Neural cell (in vitro differentiated cells): Measurements from ENCODE around the gene CNR2. TPM values are rescaled to one million over a fixed set of nuclear protein-coding genes. Genes with fewer than 3 reads are reported as not detected.

Experiments used
- H2AFZ ChIP-seq: fragments of 200-600, 300-800 bp; sonication (generic), shearing (Covaris generic); 2 replicates; pipeline ENCODE4 v1.6.0; 2014; ENCODE audit warnings: low read depth, mild to moderate bottlenecking, antibody characterized with exemption, low read length, moderate library complexity
- H3F3A ChIP-seq: fragments of 200-600 bp; shearing (Covaris generic); 2 replicates; pipeline ENCODE4 v1.6.1; 2016; ENCODE audit warnings: mild to moderate bottlenecking, moderate library complexity, mixed read lengths, antibody characterized with exemption, low read length; ENCODE audit not compliant: insufficient read depth, poor library complexity, severe bottlenecking
- H3K27ac ChIP-seq: fragments of 200-600, 300-800 bp; sonication (generic), shearing (Covaris generic); 2 replicates; pipeline ENCODE4 v1.5.1; 2014; ENCODE audit warnings: mild to moderate bottlenecking, low read length, moderate library complexity
- H3K27me3 ChIP-seq: fragments of 300-800, 200-600 bp; sonication (generic), shearing (Covaris generic); 2 replicates; pipeline ENCODE4 v1.6.0; 2014; ENCODE audit warnings: mild to moderate bottlenecking, low read depth, low read length, moderate library complexity; ENCODE audit not compliant: insufficient read depth
- H3K36me3 ChIP-seq: fragments of 300-800, 200-600 bp; sonication (generic), shearing (Covaris generic); 2 replicates; pipeline ENCODE4 v1.5.1; 2014; ENCODE audit warnings: mild to moderate bottlenecking, antibody characterized with exemption, low read length, moderate library complexity; ENCODE audit not compliant: insufficient read depth
- H3K4me2 ChIP-seq: fragments of 300-800, 200-600 bp; sonication (generic), shearing (Covaris generic); 2 replicates; pipeline ENCODE4 v1.6.0; 2014; ENCODE audit warnings: mild to moderate bottlenecking, low read length
- H3K4me3 ChIP-seq: fragments of 300-800, 200-600 bp; sonication (generic), shearing (Covaris generic); 2 replicates; pipeline ENCODE4 v1.5.1; 2014; ENCODE audit warnings: mild to moderate bottlenecking, low read length, moderate library complexity
- H3K79me2 ChIP-seq: fragments of 200-600 bp; shearing (Covaris generic); replicated peaks from 2 replicates; pipeline ENCODE4 v1.6.0; 2014; ENCODE audit warnings: mild to moderate bottlenecking, low read length, moderate library complexity; ENCODE audit not compliant: insufficient read depth
- H3K9ac ChIP-seq: fragments of 300-800, 200-600 bp; sonication (generic), shearing (Covaris generic); 2 replicates; pipeline ENCODE4 v1.6.1; 2016; ENCODE audit warnings: mild to moderate bottlenecking, low read length, mixed read lengths
- H3K9me2 ChIP-seq: fragments of 200-600 bp; shearing (Covaris generic); 2 replicates; pipeline ENCODE4 v1.6.1; 2016; ENCODE audit warnings: mild to moderate bottlenecking, low read length, mixed read lengths; ENCODE audit not compliant: insufficient read depth
- H3K9me3 ChIP-seq: fragments of 200-600, 300-800 bp; sonication (generic), shearing (Covaris generic); 2 replicates; pipeline ENCODE4 v1.6.1; 2016; ENCODE audit warnings: mild to moderate bottlenecking, mixed run types, low read length, moderate library complexity, mixed read lengths
- H4K20me1 ChIP-seq: fragments of 200-600 bp; shearing (Covaris generic); 2 replicates; pipeline ENCODE4 v1.6.1; 2016; ENCODE audit warnings: mild to moderate bottlenecking, mixed run types; ENCODE audit not compliant: insufficient read depth
- CTCF ChIP-seq: fragments of 450-650 bp; IDR thresholded peaks from 2 replicates; pipeline ENCODE4 v1.5.1; 2014; ENCODE audit warnings: antibody characterized with exemption, mild to moderate bottlenecking, moderate library complexity; ENCODE audit not compliant: poor library complexity, severe bottlenecking
- EP300 ChIP-seq: fragments of 450-650 bp; conservative IDR thresholded peaks from 2 replicates; pipeline ENCODE4 v1.6.1; 2014; ENCODE audit warnings: antibody characterized with exemption, mild to moderate bottlenecking, moderate library complexity; ENCODE audit not compliant: poor library complexity, severe bottlenecking
- EZH2 ChIP-seq: fragments of 200-600, 300-800 bp; shearing (Covaris generic), sonication (generic); IDR thresholded peaks from 2 replicates; pipeline ENCODE4 v1.6.1; 2014; ENCODE audit warnings: antibody characterized with exemption, low read length, borderline replicate concordance, mild to moderate bottlenecking; ENCODE audit not compliant: insufficient read depth, poor library complexity, severe bottlenecking
- MXI1 ChIP-seq: fragments of 450-650 bp; conservative IDR thresholded peaks from 2 replicates; pipeline ENCODE4 v1.6.1; 2014; ENCODE audit warnings: antibody characterized with exemption, mild to moderate bottlenecking; ENCODE audit not compliant: poor library complexity, severe bottlenecking
- POLR2AphosphoS5 ChIP-seq: IDR thresholded peaks from 2 replicates; pipeline ENCODE4 v1.6.1; 2012
- RAD21 ChIP-seq: fragments of 450-650 bp; conservative IDR thresholded peaks from 2 replicates; pipeline ENCODE4 v1.6.1; 2014; ENCODE audit warnings: antibody characterized with exemption, mild to moderate bottlenecking, moderate library complexity
- REST ChIP-seq: IDR thresholded peaks from 2 replicates; pipeline ENCODE4 v1.6.1; 2012; ENCODE audit warnings: borderline replicate concordance
- SMC3 ChIP-seq: fragments of 450-650 bp; conservative IDR thresholded peaks from 2 replicates; pipeline ENCODE4 v1.6.1; 2014; ENCODE audit warnings: antibody characterized with exemption, mild to moderate bottlenecking, moderate library complexity; ENCODE audit not compliant: poor library complexity
- TAF1 ChIP-seq: IDR thresholded peaks from 2 replicates; pipeline ENCODE4 v1.6.1; 2012; ENCODE audit warnings: low read depth
- polyA plus RNA-seq: library from polyadenylated mRNA; depleted of rRNA; stranded (reverse); fragments of >200 nt; gene quantifications from 2 replicates; pipeline ENCODE4 v1.2.3, GENCODE V29; 2014

Gene CNR2
- polyA plus RNA-seq, 1 donor from 2014 or later: not detected

GRCh38 chr1:23845163-23845562 is 68.0 kb downstream of the CNR2 start:
- TF ChIP-seq TAF1: no peak
- no peak for TF ChIP-seq EP300
- no peak for TF ChIP-seq POLR2AphosphoS5
- TF ChIP-seq RAD21: no peak
- TF ChIP-seq EZH2: no peak
- no peak for TF ChIP-seq SMC3
- no peak for TF ChIP-seq REST
- no peak for TF ChIP-seq MXI1
- no peak for TF ChIP-seq CTCF
- H3K9ac ChIP-seq: no peak overlapping the region
- no peak overlapping the region for H2AFZ ChIP-seq
- no peaks in the 10 kb centered on the region for H3K9me3 ChIP-seq
- H3K4me3 ChIP-seq: no peak overlapping the region
- no peaks in the 10 kb centered on the region for H3F3A ChIP-seq
- no peaks in the 10 kb centered on the region for H3K27me3 ChIP-seq
- H4K20me1 ChIP-seq: no peaks in the 10 kb centered on the region
- no peaks in the 10 kb centered on the region for H3K79me2 ChIP-seq
- H3K36me3 ChIP-seq: peaks cover 5% of the 10 kb centered on the region
- no peak overlapping the region for H3K4me2 ChIP-seq
- H3K27ac ChIP-seq: no peak overlapping the region
- no peaks in the 10 kb centered on the region for H3K9me2 ChIP-seq

GRCh38 chr1:23843644-23844043 is 69.5 kb downstream of the CNR2 start:
- no peaks in the 10 kb centered on the region for H3K79me2 ChIP-seq
- no peak for TF ChIP-seq TAF1
- no peak for TF ChIP-seq CTCF
- TF ChIP-seq EZH2: no peak
- TF ChIP-seq MXI1: no peak
- no peak for TF ChIP-seq REST
- no peaks in the 10 kb centered on the region for H3F3A ChIP-seq
- no peaks in the 10 kb centered on the region for H3K9me2 ChIP-seq
- H3K9me3 ChIP-seq: no peaks in the 10 kb centered on the region
- no peaks in the 10 kb centered on the region for H4K20me1 ChIP-seq
- H3K27me3 ChIP-seq: peaks cover 3% of the 10 kb centered on the region
- H2AFZ ChIP-seq: no peak overlapping the region
- H3K4me3 ChIP-seq: no peak overlapping the region
- no peak overlapping the region for H3K27ac ChIP-seq
- peaks cover 5% of the 10 kb centered on the region for H3K36me3 ChIP-seq
- no peak overlapping the region for H3K9ac ChIP-seq
- H3K4me2 ChIP-seq: no peak overlapping the region
